ENCODE data around the gene MSI1.
"Not testable (repeated sequence)": the region's sequence is repeated elsewhere in the genome, so short reads cannot be mapped to it uniquely, and the experiment has no call there.

The MSI1 gene

GRCh38 chr12:120356567-120357030 lies 12.4 kb downstream of the MSI1 start:
- peak; percentile 68 for DNase-seq (ENCODE audit: low read depth)

GRCh38 chr12:120353556-120354317 lies 15.2 kb downstream of the MSI1 start:
- DNase-seq (ENCODE audit: low read depth): no peak

DNA sequence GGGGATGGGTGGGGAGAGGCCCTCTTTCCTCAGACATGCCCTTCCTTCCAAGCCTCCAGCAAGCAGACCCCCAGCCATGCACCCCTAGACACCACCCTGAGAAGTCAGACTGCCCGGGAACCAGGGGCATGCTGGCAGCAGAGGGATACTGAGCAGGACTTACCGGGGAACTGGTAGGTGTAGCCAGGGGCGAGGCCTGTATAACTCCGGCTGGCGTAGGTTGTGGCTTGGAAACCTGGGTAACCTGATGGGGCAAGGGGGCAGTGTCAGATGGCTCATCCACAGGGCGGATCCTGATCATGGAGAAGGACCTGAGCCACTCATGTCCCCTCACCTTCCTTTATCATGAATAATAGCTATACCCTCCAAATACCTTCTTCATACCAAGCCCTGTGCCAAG lies 15.8 kb downstream of the MSI1 start:
- DNase-seq (ENCODE audit: low read depth): no peak

DNA sequence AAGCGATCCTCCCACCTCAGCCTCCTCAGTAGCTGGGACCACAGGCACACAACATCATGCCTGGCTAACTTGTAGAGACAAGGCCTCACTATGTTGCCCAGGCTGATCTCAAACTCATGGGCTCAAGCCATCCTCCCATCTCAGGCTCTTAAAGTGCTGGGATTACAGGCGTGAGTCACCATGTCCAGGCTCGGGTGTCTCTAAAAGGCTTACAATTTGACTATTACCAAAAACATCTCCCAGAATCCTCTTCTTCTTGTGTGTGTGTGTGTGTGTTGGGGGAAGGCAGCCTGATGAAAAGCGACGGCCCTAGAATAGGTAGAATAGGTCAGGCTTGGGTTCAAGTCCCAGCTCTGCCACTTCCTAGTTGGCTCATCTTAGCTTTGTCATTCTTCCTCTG lies 16.8 kb downstream of the MSI1 start:
- no peak for DNase-seq (ENCODE audit: low read depth)

GRCh38 chr12:120350576-120351350 lies 18.2 kb downstream of the MSI1 start:
- no peak for DNase-seq (ENCODE audit: low read depth)

GRCh38 chr12:120347766-120348165 lies 21.2 kb downstream of the MSI1 start:
- DNase-seq (ENCODE audit: low read depth): no peak

DNA sequence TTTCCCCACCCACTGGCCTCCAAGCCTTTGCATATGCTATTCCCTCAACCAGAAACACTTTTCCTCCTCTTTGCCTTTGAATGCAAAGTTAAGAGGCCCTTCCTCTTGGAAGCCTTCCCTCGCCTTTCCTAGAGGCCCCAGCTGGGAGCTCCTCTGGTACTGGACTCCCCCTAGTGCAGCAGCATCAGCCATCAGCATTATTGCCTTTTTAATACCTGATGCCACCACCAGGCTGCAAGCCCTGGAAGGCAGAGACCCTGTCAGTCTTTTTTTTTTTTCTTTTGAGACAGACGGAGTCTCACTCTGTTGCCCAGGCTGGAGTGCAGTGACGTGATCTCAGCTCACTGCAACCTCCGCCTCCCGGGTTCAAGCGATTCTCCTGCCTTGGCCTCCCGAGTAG lies 22.3 kb downstream of the MSI1 start:
- no peak for DNase-seq (ENCODE audit: low read depth)

DNA sequence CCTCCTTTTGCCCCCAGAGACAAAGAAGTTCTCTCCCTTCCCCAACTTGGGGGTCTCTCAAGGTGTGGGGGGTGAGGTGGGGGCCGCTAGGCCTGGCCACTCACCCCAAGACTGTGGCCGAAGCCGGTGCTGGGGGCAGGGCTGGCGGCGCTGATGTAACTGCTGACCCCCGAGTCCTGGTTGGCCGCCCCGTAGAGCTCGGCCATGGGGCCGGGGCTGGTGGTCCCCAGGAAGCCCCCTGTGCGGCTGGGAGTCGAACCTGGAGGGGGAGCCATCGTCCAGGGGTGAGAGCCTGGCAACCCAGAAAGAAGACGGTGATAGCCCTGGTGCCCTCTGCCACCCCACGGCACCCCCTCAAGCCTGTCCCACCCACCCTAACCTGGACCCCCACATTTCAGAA lies 22.9 kb downstream of the MSI1 start:
- no peak for DNase-seq (ENCODE audit: low read depth)

DNA sequence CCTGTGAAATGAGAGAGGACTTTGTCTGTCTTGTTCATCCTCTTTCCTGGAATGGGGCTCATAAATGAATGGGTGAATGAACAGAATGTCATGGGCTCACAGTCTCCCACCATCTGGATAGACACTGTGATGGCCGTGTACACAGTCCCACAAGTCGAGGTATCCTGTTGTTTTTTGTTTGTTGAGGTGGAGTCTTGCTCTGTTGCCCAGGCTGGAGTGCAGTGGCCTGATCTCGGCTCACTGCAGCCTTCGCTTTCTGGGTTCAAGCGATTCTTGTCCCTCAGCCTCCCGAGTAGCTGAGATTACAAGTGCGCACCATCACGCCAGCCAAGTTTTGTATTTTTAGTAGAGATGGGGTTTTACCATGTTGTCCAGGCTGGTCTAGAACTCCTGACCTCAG lies 25.3 kb downstream of the MSI1 start:
- DNase-seq (ENCODE audit: low read depth): no peak

GRCh38 chr12:120343039-120343537 lies 25.9 kb downstream of the MSI1 start:
- no peak for DNase-seq (ENCODE audit: low read depth)

DNA sequence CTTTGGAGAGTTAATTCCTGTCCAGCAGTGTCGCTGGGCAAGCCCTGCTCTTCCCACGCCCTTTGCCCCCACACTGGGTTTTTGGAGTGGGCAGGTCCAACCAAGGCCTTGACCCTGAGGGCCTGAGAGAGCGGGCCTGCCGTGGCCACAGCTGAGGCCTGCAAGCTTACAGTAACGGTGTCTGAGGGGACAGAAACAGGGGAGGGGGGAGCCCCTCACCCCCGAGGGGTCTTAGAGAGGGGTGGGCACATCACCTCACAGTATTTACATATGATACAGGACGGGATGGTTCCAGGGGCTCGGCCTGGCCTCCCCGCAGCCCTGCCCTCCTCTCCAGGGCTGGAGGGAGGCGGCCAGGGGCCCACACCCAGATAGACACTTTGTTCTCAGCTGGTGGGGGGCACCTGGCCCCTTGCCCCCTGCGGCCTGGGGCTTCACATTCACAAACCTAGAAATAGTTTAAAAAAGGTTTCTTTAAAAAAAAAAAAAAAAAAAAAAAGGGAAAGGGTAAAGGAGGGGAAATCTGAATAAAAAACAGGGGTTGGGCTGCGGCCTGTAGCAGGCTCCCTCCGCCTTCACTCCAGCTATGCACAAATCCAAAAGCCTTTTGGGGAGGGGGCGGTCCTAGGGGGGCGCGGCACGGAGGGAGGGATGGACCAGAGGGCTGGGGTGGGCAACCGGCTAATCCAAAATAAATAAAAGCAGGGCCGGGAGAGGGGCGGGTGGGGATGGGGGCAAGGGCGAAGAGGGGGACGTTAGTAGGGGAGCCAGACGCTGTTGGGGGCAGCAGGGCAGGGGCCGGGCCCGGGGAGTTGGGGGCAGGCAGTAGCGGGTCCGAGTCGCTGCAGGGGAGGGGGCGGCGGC lies 26.6 kb downstream of the MSI1 start:
- DNase-seq (ENCODE audit: low read depth): no peak

- no peak for DNase-seq (ENCODE audit: low read depth)
Observed at GRCh38 chr12:120339256-120339655, 29.7 kb downstream of the MSI1 start.

DNA sequence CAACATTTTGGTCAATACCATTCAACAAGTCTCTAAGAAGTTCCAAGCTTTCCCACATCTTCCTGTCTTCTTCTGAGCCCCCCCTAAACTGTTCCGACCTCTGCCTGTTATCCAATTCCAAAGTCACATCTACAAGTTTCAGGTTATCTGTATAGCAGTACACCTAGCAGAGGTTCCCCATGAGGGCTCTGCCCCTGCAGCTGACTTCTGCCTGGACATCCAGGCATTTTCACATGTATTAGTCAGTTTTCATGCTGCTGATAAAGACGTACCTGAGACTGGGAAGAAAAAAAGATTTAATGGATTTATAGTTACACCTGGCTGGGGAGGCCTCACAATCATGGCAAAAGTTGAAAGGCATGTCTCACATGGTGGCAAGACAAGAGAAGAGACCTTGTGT lies 31.2 kb downstream of the MSI1 start:
- no peak for DNase-seq (ENCODE audit: low read depth)

- DNase-seq (ENCODE audit: low read depth): not testable (repeated sequence)
Observed at GRCh38 chr12:120336392-120336791, 32.6 kb downstream of the MSI1 start.

- DNase-seq (ENCODE audit: low read depth): not testable (repeated sequence)
Observed at GRCh38 chr12:120335447-120335846, 33.5 kb downstream of the MSI1 start.

- no peak for DNase-seq (ENCODE audit: low read depth)
Observed at GRCh38 chr12:120332523-120332922, 36.4 kb downstream of the MSI1 start.

GRCh38 chr12:120332041-120332440 lies 36.9 kb downstream of the MSI1 start:
- no peak for DNase-seq (ENCODE audit: low read depth)

GRCh38 chr12:120331390-120331789 lies 37.6 kb downstream of the MSI1 start:
- no peak for DNase-seq (ENCODE audit: low read depth)

- DNase-seq (ENCODE audit: low read depth): no peak
Observed at GRCh38 chr12:120328228-120328627, 40.7 kb downstream of the MSI1 start.

- no peak for DNase-seq (ENCODE audit: low read depth)
Observed at GRCh38 chr12:120327593-120327992, 41.4 kb downstream of the MSI1 start, which contains the start of gene PLA2G1B. TSS of gene PLA2G1B (minus strand) at chr12:120327779. CDS start at chr12:120327753, 26 bp downstream.

DNA sequence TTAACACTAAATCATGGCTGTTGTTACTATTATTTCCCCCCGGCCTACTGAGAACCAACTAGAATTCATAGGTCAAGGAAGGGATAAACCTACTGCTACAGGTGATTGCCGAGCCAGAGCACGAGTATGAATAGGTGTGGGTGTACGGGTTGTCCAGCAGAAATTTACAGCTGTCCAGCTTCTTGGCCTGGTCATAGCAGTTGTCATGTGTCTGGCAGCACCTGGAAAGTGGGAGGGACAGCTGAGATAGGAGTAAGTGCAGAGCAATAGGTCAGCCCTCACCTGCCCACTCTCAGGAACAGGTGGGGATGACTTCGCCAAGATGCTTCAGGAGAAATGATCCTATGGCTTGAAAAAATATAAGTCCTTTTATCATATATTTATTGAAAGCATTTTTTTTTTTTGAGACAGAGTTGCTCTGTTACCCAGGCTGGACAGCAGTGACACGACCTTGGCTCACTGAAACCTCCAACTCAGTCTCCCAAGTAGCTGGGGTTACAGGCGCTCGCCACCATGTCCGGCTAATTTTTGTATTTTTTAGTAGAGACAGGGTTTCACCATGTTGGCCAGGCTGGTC lies 44.0 kb downstream of the MSI1 start:
- no peak for DNase-seq (ENCODE audit: low read depth)

GRCh38 chr12:120323772-120324171 lies 45.2 kb downstream of the MSI1 start:
- DNase-seq (ENCODE audit: low read depth): no peak
